HepG2 (cell line): ENCODE data around the gene BMERB1. TPM values are rescaled to one million over a fixed set of nuclear protein-coding genes. Genes with fewer than 3 reads are reported as not detected.
A peak's percentile ranks its signal among the peaks of the same experiment; 100 is the strongest.

Experiments
- ETV6 ChIP-seq: sonication (generic); formaldehyde crosslinking; conservative IDR thresholded peaks from 2 replicates; pipeline ENCODE4 v1.4.0; 2020; ENCODE audit warnings: missing genetic modification reagents
- KLF11 ChIP-seq: IDR thresholded peaks from 2 replicates; pipeline ENCODE4 v1.6.1; 2016; ENCODE audit warnings: missing compliant biosample characterization
- MED1 ChIP-seq: sonication (generic); formaldehyde crosslinking; IDR thresholded peaks from 2 replicates; pipeline ENCODE4 v1.4.0; 2020; ENCODE audit warnings: missing genetic modification reagents
- NCOR1 ChIP-seq: fragments of 200-600 bp; sonication (generic); IDR thresholded peaks from 2 replicates; pipeline ENCODE4 v1.7.0; 2017; ENCODE audit warnings: antibody characterized with exemption, low read length, borderline replicate concordance
- RBM22 ChIP-seq: fragments of 200-400 bp; formaldehyde crosslinking; optimal IDR thresholded peaks from 2 replicates; pipeline ENCODE3; 2017; ENCODE audit warnings: mild to moderate bottlenecking, low read length, moderate library complexity
- TCF7 ChIP-seq: sonication (generic); IDR thresholded peaks from 2 replicates; pipeline ENCODE4 v1.6.1; 2016; ENCODE audit warnings: antibody characterized with exemption, low read depth
- ZNF724P ChIP-seq: sonication (generic); formaldehyde crosslinking; IDR thresholded peaks from 2 replicates; pipeline ENCODE4 v1.8.0; 2022; ENCODE audit warnings: missing genetic modification reagents, borderline replicate concordance
- ZNF775 ChIP-seq: sonication (generic); formaldehyde crosslinking; IDR thresholded peaks from 2 replicates; pipeline ENCODE4 v1.4.0; 2020; ENCODE audit warnings: missing genetic modification reagents, mild to moderate bottlenecking, moderate library complexity, borderline replicate concordance
- polyA plus RNA-seq, 8 experiments: library from polyadenylated mRNA; depleted of rRNA in 3 of 8; stranded (reverse) in 7 of 8; unstranded in 1 of 8; fragments of >200 nt; fragmentation: Illumina TruSeq in 4 of 8; extraction: Trizol in 4 of 8; gene quantifications; 2 replicates each; pipeline versions ENCODE4 v1.2.1 to v1.2.3, GENCODE V29; 2011 to 2016; ENCODE audit warnings: low read depth in 4 of 8, missing spikeins in 1 of 8, mixed read lengths in 1 of 8; ENCODE audit not compliant: insufficient read depth in 1 of 8
- total RNA-seq, 5 experiments: library from RNA; depleted of rRNA; stranded (reverse); fragments of >200 nt; fragmentation: Illumina TruSeq; extraction: Trizol; gene quantifications; 2 replicates each; pipeline ENCODE4 v1.2.3, GENCODE V29; 2016; ENCODE audit warnings: low read depth in 1 of 5
- TF ChIP-seq, protein P1 (sequence below): sonication (generic); formaldehyde crosslinking; IDR thresholded peaks from 2 replicates; pipeline ENCODE4 v1.4.0; 2020; ENCODE audit warnings: missing genetic modification reagents, borderline replicate concordance
- TF ChIP-seq, protein P2 (sequence below), 2 experiments: fragments of 450-650 bp in 1 of 2; sonication (generic) in 1 of 2; formaldehyde crosslinking; IDR thresholded peaks; 2 replicates each; pipeline versions ENCODE4 v1.5.0 to v1.8.0; 2020 to 2022; ENCODE audit warnings: mild to moderate bottlenecking in 1 of 2, missing genetic modification reagents in 1 of 2

The BMERB1 gene
- total and polyA plus RNA-seq, 2 of the 13 experiments (the other 11 are each of a cell fraction or from before 2014, with no cell fraction given), result 1.4 TPM

DNA sequence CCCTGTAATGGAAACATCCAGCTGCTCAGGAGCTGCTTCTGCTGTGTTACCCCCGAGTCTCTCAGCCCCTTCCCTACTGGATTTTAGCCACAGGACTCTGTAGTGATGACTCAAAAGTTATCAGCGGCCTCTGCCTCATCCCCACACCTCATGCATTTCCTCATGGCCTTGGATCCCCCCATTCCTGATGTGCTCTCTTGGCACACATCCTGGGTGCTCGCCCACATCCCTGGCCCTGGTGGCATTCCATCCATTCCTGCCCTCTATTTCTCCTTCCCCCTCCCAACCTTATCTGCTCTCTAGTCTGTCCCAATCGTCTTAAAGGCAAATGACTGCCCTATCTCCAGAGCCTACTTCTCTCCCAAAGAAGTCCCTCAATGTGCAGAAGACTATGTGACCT lies 184.0 kb downstream of the BMERB1 start (continued):
- TF ChIP-seq, protein P1, sequence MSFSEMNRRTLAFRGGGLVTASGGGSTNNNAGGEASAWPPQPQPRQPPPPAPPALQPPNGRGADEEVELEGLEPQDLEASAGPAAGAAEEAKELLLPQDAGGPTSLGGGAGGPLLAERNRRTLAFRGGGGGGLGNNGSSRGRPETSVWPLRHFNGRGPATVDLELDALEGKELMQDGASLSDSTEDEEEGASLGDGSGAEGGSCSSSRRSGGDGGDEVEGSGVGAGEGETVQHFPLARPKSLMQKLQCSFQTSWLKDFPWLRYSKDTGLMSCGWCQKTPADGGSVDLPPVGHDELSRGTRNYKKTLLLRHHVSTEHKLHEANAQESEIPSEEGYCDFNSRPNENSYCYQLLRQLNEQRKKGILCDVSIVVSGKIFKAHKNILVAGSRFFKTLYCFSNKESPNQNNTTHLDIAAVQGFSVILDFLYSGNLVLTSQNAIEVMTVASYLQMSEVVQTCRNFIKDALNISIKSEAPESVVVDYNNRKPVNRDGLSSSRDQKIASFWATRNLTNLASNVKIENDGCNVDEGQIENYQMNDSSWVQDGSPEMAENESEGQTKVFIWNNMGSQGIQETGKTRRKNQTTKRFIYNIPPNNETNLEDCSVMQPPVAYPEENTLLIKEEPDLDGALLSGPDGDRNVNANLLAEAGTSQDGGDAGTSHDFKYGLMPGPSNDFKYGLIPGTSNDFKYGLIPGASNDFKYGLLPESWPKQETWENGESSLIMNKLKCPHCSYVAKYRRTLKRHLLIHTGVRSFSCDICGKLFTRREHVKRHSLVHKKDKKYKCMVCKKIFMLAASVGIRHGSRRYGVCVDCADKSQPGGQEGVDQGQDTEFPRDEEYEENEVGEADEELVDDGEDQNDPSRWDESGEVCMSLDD (CRISPR knock-in tag), result no peak
- TF ChIP-seq NCOR1 (no peak), MED1 (0 out of 2 replicates have a peak, but pooled peaks have one; percentile 15), KLF11 (CRISPR knock-in tag) (no peak), ZNF724P (CRISPR knock-in tag) (no peak), ZNF775 (CRISPR knock-in tag) (no peak), RBM22 (peak; percentile 20), ETV6 (CRISPR knock-in tag) (no peak), TCF7 (no peak)
- TF ChIP-seq, protein P2, sequence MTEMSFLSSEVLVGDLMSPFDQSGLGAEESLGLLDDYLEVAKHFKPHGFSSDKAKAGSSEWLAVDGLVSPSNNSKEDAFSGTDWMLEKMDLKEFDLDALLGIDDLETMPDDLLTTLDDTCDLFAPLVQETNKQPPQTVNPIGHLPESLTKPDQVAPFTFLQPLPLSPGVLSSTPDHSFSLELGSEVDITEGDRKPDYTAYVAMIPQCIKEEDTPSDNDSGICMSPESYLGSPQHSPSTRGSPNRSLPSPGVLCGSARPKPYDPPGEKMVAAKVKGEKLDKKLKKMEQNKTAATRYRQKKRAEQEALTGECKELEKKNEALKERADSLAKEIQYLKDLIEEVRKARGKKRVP (CRISPR knock-in tag; IDR thresholded peaks at IDR 0.05), result 0 out of 4 replicates have a peak, but pooled peaks of 1 of the 2 experiments have one; percentile 8
